Measurements from ENCODE around the gene RFX2. TPM values are rescaled to one million over a fixed set of nuclear protein-coding genes. Genes with fewer than 3 reads are reported as not detected.

The RFX2 gene
- total and polyA plus RNA-seq, 2 donors, result 12.8 to 13.4 TPM

DNA sequence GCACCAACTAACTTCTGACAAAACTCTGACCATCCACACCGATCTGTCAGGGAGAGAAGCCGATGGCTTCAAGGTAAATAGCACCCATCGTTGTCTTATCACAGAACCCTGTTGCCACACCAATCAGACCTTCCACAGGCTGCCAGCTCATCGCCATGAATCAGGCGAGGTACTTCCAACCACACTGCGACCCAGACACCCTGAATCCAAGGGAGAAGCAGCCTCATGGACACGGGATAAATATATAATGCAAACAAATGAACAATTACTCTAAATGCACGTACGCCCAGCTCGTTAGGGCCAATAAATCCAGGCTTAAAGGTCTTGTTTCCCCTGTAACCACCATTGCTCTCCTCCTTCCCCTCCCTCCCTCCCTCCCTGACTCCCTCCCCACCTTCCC lies 153.1 kb downstream of the RFX2 start:
- H3K4me3 ChIP-seq (ENCODE audit: low read depth, low read length), result no peak overlapping the region
- WGBS, result 68% methylated on average over 10 of the region's 10 CpGs
- DNase-seq (ENCODE audit: extremely low spot score), result no peak
- H3K4me1 ChIP-seq (ENCODE audit: insufficient read depth), result peaks cover 6% of the 10 kb centered on the region
- no peak overlapping the region for H3K27ac ChIP-seq (ENCODE audit: low read depth)
- no peaks in the 10 kb centered on the region for H3K36me3 ChIP-seq (ENCODE audit: insufficient read depth)

DNA sequence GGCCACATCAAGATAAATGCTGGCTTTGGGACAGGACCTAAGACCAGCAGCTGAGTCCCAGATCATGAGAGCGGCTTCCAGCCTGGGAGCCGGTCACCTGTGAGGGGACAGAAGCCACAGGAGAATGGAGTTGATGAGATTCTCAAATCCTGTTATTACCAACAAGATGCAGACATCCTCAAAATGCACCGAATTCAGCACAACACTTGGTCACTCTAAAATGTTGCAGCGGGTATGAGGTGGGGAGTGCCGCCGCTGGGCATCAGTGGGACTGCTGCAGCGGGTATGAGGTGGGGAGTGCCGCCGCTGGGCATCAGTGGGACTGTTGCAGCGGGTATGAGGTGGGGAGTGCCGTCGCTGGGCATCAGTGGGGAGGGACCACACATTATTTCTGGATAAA lies 153.6 kb downstream of the RFX2 start:
- WGBS, result 84% methylated on average over 12 of the region's 12 CpGs
- peaks cover 6% of the 10 kb centered on the region for H3K4me1 ChIP-seq (ENCODE audit: insufficient read depth)
- H3K36me3 ChIP-seq (ENCODE audit: insufficient read depth), result no peaks in the 10 kb centered on the region
- no peak overlapping the region for H3K27ac ChIP-seq (ENCODE audit: low read depth)
- H3K4me3 ChIP-seq (ENCODE audit: low read depth, low read length), result no peak overlapping the region
- DNase-seq (ENCODE audit: extremely low spot score), result no peak

DNA sequence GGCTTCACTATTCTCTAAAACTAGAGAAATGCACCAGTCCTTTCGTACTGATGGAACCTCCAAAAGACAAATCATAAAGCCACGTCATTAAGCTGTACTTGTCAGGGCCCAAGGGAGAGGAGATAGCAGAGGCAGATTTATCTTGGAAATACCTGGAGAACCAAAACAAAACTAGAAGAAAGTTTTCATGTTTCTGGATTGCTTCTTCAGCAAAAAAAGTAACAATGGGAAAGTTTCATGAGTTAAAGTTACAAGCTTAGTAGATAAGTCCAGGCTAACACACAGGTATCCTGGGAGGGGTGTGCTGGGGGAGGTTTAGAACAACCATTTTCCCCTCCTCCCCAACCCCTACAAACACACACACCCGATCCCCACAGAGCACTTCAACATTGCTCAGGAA lies 154.0 kb downstream of the RFX2 start:
- no peaks in the 10 kb centered on the region for H3K36me3 ChIP-seq (ENCODE audit: insufficient read depth)
- no peak overlapping the region for H3K27ac ChIP-seq (ENCODE audit: low read depth)
- DNase-seq (ENCODE audit: extremely low spot score), result no peak
- H3K4me3 ChIP-seq (ENCODE audit: low read depth, low read length), result no peak overlapping the region
- WGBS, result 51% methylated on average over 3 of the region's 3 CpGs
- peaks cover 6% of the 10 kb centered on the region for H3K4me1 ChIP-seq (ENCODE audit: insufficient read depth)

DNA sequence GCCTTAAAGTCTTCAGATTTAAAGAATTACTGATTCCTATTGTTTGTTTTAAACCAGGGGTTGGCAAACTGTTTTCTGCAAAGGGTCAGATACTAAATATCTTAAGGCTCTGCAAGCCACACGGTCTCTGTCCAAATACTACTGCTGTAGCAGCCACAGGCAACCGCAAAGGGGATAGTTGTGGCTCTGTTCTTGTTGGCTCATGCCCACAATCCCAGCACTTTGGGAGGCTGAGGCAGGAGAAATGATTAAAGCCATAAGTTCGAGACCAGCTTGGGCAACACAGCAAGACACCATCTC lies 154.7 kb downstream of the RFX2 start:
- no peak for DNase-seq (ENCODE audit: extremely low spot score)
- Histone ChIP-seq H3K4me1 (ENCODE audit: insufficient read depth) (peaks cover 6% of the 10 kb centered on the region), H3K27ac (ENCODE audit: low read depth) (no peak overlapping the region), H3K36me3 (ENCODE audit: insufficient read depth) (no peaks in the 10 kb centered on the region), H3K4me3 (ENCODE audit: low read depth, low read length) (no peak overlapping the region)
- WGBS, result 38% methylated on average over 3 of the region's 3 CpGs

DNA sequence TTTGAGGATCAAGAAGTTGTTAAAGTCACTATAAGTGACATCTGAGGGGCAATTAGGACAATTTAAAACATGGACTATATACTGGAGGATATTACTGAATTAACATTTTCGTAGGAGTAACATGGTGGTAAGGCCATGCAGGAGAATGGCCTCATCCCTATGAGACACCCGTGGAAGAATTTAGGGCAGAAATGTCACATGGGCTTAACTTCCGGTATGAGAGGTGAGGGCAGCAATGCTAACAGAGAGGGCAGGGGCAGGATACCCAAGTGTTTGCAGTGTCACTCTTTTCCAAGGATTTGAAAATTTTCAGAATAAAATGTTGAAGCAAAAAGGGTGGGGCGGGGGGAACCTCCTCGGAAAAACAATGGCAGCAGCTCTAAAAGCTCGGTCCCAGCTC lies 156.0 kb downstream of the RFX2 start:
- Histone ChIP-seq H3K4me3 (ENCODE audit: low read depth, low read length) (no peak overlapping the region), H3K4me1 (ENCODE audit: insufficient read depth) (peaks cover 6% of the 10 kb centered on the region), H3K27ac (ENCODE audit: low read depth) (peak overlapping the region; percentile 60), H3K36me3 (ENCODE audit: insufficient read depth) (no peaks in the 10 kb centered on the region)
- no peak for DNase-seq (ENCODE audit: extremely low spot score)
- WGBS, result 28% methylated on average over 6 of the region's 6 CpGs

DNA sequence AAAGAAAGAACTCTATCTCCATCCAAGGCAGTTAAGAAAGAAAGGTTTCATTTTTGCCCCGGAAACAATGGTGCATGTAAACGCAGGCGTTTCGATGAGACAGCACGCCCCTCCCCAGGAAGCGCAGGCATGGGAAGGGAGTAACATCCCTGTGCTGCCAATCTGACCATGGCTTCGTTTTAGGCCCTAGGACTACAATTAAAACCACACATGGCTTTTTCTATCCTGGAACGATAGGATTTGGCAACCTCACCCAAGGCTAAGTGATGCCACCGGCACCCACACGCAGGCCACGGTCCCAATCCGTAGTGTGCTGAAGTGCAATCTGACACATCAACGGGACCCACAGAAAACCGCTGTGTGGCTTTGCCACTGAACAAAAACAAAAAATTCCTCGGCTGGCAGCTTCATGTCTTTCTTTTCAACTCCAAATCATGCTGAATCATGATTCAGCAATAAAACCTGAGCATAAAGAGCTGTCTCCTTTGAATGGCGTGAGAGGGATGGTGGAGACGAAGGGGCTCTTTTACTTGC lies 156.6 kb downstream of the RFX2 start:
- no peak for DNase-seq (ENCODE audit: extremely low spot score)
- H3K36me3 ChIP-seq (ENCODE audit: insufficient read depth), result no peaks in the 10 kb centered on the region
- H3K27ac ChIP-seq (ENCODE audit: low read depth), result peak overlapping the region; percentile 60
- 43% methylated on average over 17 of the region's 17 CpGs for WGBS
- H3K4me3 ChIP-seq (ENCODE audit: low read depth, low read length), result no peak overlapping the region
- peaks cover 6% of the 10 kb centered on the region for H3K4me1 ChIP-seq (ENCODE audit: insufficient read depth)

DNA sequence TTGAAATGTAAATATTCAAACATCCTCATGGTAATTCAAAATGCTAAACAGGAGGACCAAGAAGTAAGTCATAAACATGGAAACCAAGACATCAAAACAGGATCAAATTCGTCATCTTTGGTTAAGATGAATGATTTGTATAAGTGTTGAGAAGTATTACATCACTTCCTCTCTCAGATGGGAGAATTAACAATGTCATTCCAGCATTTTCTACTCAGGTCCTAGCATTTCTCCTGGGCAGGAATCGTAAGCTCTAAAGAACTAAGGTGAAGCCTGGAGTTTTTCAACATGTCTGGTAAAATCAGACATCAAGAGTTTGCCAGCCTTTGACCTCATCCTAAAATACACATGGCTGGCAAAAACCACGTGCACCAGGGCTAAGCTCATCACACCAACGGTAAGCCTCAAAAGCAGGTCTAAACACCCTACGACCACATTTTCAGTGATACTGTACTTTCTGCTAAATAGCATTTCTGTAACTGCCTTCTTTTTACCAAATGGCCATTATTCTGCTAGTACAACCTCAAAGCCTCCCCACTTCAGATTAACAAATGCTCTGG lies 157.2 kb downstream of the RFX2 start:
- no peaks in the 10 kb centered on the region for H3K36me3 ChIP-seq (ENCODE audit: insufficient read depth)
- H3K4me3 ChIP-seq (ENCODE audit: low read depth, low read length), result no peak overlapping the region
- peak overlapping the region; percentile 40 for H3K27ac ChIP-seq (ENCODE audit: low read depth)
- DNase-seq (ENCODE audit: extremely low spot score), result no peak
- peaks cover 6% of the 10 kb centered on the region for H3K4me1 ChIP-seq (ENCODE audit: insufficient read depth)
- WGBS, result 52% methylated on average over 5 of the region's 5 CpGs

DNA sequence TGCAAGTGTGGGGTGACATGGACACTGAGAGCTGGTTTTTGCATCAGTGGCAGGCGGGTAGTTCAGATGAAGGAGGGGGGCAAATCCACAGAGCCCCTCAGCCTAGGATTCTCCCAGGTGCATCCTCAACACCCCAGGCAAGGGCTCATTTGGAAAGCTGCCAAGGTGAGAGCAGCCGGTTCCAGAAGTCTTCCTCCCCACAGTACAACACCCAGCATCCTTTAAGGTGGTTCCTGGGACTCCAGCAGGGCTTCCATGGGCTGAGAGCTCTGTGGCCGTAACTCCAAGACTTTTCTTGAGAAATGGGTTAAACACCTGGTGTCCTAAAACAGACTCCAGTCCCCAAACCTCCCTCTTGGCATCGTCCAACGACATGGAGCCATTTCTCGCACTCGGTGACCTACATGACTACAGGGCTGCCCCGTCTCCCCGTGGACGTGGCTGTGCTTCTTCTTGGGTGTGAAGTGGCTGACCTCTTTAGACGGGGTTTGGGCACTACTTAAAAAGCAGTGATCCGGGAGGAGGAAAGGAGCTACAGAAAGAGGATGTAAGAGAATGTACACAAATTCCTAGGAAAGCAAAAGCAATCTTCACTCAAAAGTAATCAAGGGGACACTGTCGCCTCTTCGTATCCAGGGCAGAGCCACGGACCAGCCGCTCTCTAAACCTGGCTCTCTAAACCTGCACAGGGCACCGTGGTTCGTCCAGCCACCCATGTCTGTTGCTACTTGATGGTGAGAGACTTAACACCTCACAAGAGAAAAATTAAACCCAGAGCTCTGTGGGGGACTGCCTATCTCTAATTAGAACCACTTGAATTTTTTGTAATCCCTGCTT lies 157.9 kb downstream of the RFX2 start:
- 58% methylated on average over 18 of the region's 18 CpGs for WGBS
- DNase-seq (ENCODE audit: extremely low spot score), result no peak

DNA sequence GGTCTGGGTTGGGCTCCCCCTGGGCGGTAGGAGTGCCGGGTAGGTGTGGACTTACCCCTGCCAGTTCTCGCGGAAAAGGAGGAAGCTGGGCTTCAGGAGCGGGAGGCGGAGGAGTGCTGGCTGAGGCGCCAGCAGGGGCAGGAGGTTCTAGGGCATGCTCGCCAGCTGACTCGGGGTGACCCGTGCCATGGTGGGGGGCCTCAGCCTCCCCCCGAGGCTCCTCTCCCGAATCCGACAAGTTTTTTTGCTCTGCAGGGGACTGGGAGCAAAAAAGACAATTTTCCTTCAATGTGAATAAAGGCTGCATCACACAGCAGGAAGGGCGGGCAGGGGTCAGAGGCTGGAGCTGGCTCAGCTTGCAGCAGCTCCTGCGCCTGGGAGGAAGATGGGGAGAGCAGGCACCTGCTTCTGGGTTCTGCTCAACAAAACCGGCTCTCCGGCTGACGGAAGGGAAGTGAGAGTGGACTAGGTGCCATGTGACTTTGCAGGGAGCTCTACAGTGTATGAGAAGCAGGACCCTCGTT lies 158.9 kb downstream of the RFX2 start:
- H3K27ac ChIP-seq (ENCODE audit: low read depth), result no peak overlapping the region
- H3K4me1 ChIP-seq (ENCODE audit: insufficient read depth), result peaks cover 6% of the 10 kb centered on the region
- WGBS, result 36% methylated on average over 19 of the region's 19 CpGs
- H3K36me3 ChIP-seq (ENCODE audit: insufficient read depth), result no peaks in the 10 kb centered on the region
- no peak overlapping the region for H3K4me3 ChIP-seq (ENCODE audit: low read depth, low read length)
- DNase-seq (ENCODE audit: extremely low spot score), result no peak

More for the DNA sequence above, 157.9 kb downstream of the RFX2 start:
- Histone ChIP-seq H3K27ac (ENCODE audit: low read depth) (peak overlapping the region; percentile 40), H3K36me3 (ENCODE audit: insufficient read depth) (no peaks in the 10 kb centered on the region), H3K4me1 (ENCODE audit: insufficient read depth) (peaks cover 6% of the 10 kb centered on the region), H3K4me3 (ENCODE audit: low read depth, low read length) (no peak overlapping the region)

DNA sequence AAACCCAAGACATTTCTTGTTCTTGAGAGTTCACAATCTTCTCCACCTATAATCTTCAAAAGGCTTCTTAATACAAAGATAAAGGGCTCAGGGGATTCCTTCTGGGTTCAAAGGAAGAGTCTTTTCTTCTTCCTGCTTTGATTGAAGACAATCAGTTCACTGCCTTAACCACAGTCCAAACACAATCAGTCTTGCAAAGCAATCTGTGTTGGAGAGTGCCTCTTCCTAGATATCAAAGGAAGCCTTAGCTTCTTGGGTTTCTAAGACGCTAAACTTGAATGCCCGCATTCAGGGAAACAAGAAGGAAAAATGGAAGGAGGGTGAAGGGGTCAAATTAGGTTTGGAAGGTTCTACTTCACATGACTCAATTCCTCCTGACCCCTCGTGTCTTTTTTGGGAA lies 159.6 kb downstream of the RFX2 start:
- Histone ChIP-seq H3K4me1 (ENCODE audit: insufficient read depth) (peaks cover 6% of the 10 kb centered on the region), H3K27ac (ENCODE audit: low read depth) (no peak overlapping the region), H3K4me3 (ENCODE audit: low read depth, low read length) (no peak overlapping the region), H3K36me3 (ENCODE audit: insufficient read depth) (no peaks in the 10 kb centered on the region)
- WGBS, result 66% methylated on average over 3 of the region's 3 CpGs
- no peak for DNase-seq (ENCODE audit: extremely low spot score)

DNA sequence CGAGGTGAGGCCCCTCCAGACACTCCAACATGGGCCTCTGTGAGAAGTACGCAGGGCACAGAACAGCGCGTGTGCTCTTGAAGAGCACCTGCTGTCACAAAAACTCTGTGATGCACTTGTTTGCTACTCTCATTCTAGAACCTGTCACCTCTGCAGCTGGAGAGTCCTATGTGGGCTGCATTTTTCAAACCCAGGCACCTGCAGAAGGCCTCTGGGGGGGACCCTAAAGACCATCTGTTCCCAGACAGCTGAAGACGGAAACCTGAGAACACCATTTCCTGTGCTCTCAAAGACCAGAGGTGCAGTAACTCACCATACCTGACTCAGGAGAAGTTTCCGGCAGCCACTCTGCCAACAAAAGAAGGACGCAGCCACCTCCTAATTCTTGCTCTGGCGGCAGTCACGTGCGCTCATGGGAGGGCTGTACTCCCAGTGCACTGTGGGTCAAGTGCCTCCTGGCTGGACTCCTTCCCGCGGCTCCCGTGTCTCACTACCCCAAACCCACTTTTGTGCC lies 160.5 kb downstream of the RFX2 start:
- no peak overlapping the region for H3K4me3 ChIP-seq (ENCODE audit: low read depth, low read length)
- DNase-seq (ENCODE audit: extremely low spot score), result no peak
- WGBS, result 79% methylated on average over 13 of the region's 13 CpGs
- no peaks in the 10 kb centered on the region for H3K36me3 ChIP-seq (ENCODE audit: insufficient read depth)
- no peak overlapping the region for H3K27ac ChIP-seq (ENCODE audit: low read depth)
- H3K4me1 ChIP-seq (ENCODE audit: insufficient read depth), result peaks cover 6% of the 10 kb centered on the region

DNA sequence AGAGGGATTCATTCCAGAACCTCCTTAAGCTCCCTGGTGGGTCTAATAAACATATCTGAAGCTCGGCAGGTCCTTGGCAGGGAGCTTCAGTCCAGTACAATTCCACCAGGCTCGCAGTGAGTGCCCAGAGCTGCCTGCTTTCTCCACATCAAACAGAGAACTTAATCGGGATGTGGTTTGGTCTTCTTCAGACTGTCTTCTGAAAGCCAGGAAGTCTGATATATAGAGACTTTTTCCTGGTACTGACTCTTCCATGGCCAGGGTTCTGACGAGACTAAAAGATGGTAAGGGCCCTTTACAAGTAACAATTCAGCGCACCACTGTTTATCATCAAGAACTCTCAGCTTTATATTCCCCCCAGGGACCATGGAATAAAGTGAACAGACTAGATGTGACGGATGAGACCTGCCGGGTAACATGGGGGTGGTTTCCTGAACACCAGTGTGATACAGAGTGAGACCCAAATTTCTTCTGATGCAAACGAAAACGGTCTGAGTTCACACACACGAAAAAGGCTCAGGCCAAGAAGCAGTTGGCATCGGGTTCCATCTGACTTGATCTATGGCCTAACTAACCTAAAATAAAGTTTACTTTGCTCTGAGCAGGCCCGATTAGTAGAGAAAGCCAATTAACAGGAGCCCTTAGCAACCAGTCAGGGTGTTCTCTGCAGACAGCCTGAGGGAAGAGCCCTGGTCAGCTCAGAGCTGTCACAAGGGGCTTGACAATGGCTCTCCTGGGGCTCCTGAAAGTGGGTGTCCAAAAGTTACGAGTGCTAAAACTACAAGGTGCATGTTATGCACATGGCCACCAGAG lies 161.3 kb downstream of the RFX2 start:
- Histone ChIP-seq H3K4me1 (ENCODE audit: insufficient read depth) (peaks cover 6% of the 10 kb centered on the region), H3K36me3 (ENCODE audit: insufficient read depth) (no peaks in the 10 kb centered on the region), H3K4me3 (ENCODE audit: low read depth, low read length) (no peak overlapping the region), H3K27ac (ENCODE audit: low read depth) (peak overlapping the region; percentile 40)
- DNase-seq (ENCODE audit: extremely low spot score), result no peak
- WGBS, result 31% methylated on average over 13 of the region's 13 CpGs

DNA sequence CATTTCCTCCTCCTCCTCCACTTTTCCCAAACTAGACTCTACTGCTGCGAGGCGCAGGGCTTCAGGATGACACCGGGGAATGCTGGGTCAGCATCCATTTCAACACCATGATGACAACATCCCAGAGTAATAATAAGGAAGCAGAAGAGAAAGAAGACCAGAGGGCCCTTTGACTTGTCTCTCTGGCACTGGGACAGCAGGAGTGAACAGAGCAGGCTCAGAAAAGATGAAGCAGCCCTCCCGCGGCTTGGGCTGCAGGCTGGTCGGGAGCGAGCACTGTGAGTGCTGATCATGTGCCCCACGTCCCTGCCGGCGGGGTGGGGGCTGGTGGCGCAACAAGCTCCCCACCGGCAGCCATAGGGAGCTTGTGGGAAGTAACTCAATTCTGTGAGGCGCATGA lies 162.9 kb downstream of the RFX2 start:
- H3K4me1 ChIP-seq (ENCODE audit: insufficient read depth), result no peaks in the 10 kb centered on the region

More for the DNA sequence above, 162.9 kb downstream of the RFX2 start:
- WGBS, result 33% methylated on average over 13 of the region's 13 CpGs
- no peak for DNase-seq (ENCODE audit: extremely low spot score)
- H3K27ac ChIP-seq (ENCODE audit: low read depth), result no peak overlapping the region
- H3K36me3 ChIP-seq (ENCODE audit: insufficient read depth), result no peaks in the 10 kb centered on the region
- H3K4me3 ChIP-seq (ENCODE audit: low read depth, low read length), result no peak overlapping the region
